Ureter (tissue), 1 donor: ENCODE results near the gene TBC1D22A. TPM values are rescaled to one million over a fixed set of nuclear protein-coding genes. Genes with fewer than 3 reads are reported as not detected.
"Not testable (repeated sequence)": the region's sequence is repeated elsewhere in the genome, so short reads cannot be mapped to it uniquely, and the experiment has no call there.

Source experiments
- DNase-seq: peaks from one replicate; pipeline ENCODE4 v3.0.0-alpha.2; 2020; ENCODE audit warnings: low spot score
- total RNA-seq: library from RNA; stranded (reverse); gene quantifications from one replicate; pipeline ENCODE4 v1.2.4, GENCODE V29; 2023
- donor health status: DM: yes; HTN: yes; CAD: no.

Gene TBC1D22A
- total RNA-seq, 1 donor from 2014 or later, result 32.6 TPM

DNA sequence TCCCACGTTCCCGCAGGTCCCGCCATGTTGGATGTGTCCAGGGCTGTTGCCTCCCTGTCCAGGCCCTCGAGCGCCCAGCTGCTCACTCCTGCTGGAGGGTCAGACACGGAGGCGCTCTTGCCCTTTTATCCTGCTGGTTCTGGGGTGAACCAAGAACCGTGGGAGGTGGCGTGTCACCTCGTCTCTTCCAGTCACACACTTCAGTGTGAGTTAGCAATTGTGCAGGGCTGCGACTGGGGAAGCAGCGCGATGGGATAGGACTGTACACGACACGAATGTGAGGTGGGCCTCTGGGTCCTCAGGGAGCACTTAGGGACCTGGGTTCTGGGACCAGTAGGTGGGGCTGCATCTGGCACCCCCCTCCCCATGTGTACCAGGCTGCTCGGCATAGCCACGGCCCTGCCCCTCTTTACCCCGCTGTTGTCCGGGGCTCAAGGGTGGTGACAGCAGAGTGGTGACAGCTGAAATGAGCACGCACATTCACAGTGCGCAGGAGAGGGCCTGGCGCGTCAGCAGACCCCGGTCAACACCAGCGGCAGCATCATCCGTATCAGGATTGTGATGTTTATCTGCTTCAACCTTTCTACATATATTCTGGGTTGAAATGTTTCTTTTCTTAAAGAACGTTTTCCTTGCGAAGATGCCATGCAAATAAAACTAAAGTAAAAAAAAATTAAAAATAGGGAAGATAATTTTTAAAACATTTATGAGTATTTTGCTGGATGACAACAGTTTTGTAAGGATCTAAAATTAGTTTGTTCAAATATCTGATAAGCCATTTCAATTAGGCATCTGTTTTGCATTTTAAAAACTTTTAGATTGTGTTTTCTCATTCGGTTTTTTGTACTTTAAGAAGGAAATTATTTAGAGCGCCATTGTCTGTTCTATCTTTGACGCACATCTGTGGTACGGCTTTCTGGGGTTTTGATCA is 210.7 kb downstream of the TBC1D22A start:
- DNase-seq, result no peak

GRCh38 chr22:46974077-46974476 is 211.6 kb downstream of the TBC1D22A start:
- DNase-seq, result no peak

- DNase-seq, result no peak
Observed at GRCh38 chr22:46974631-46975585, 212.5 kb downstream of the TBC1D22A start.

DNA sequence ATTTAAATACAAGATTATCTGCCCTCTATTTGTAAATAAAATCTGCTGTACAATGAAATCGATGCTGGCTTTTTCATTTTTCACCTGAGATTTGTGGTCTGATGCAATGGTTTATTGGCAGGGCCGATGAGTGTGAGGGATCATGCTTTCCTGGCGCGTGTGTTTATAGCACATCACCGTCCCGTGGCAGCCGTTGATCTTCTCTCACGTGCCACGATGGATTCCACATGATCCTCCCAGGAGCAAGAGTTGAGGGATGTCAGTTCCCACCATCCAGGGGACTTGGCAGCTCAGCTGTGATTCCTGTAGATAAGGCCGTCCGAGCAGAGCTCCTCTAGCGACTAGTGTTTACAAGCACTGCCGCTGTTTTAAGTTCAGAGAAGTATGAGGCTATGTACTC is 213.7 kb downstream of the TBC1D22A start:
- no peak for DNase-seq

- no peak for DNase-seq
Observed at GRCh38 chr22:46976598-46976997, 214.1 kb downstream of the TBC1D22A start.

- DNase-seq, result no peak
Observed at GRCh38 chr22:46977656-46978343, 215.3 kb downstream of the TBC1D22A start.

DNA sequence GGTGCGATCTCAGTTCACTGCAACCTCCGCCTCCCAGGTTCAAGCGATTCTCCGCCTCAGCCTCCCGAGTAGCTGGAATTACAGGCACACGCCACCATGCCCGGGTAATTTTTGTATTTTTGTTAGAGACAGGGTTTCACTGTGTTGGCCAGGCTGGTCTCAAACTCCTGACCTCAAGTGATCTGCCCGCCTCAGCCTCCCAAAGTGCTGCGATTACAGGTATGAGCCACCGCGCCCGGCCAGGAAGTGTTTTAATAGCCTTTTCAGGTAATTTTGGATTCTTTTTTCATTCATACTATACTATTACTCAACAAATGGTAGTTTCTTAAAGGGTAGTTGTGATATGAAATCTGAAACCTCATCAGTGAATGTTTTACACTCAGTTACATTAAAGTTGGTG is 216.2 kb downstream of the TBC1D22A start:
- not testable (repeated sequence) for DNase-seq

- no peak for DNase-seq
Observed at GRCh38 chr22:46979506-46979905, 217.1 kb downstream of the TBC1D22A start.

- DNase-seq, result no peak
Observed at GRCh38 chr22:46980392-46980791, 217.9 kb downstream of the TBC1D22A start.

- no peak for DNase-seq
Observed at GRCh38 chr22:46982635-46983034, 220.2 kb downstream of the TBC1D22A start.

DNA sequence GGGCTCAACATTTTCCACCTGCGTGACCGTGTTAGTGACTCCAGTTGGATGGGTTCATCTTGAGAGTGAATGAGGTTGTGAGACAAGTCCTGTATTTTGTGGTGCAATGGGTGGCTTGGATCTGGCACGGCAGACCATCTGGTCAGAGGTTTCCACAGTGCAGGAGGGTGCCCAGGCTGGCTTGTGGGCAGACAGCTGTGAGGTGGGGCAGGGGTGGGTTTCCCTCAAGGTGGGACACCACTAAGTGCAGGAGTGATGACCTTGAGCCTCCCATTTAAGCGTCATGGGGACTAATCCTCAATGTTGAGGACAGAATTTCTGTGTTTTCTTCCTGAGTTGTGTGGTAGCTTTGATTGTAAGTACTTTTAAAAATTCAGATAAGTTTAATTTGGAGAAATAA is 220.6 kb downstream of the TBC1D22A start:
- no peak for DNase-seq

GRCh38 chr22:46984751-46985506 is 222.5 kb downstream of the TBC1D22A start:
- DNase-seq, result no peak

DNA sequence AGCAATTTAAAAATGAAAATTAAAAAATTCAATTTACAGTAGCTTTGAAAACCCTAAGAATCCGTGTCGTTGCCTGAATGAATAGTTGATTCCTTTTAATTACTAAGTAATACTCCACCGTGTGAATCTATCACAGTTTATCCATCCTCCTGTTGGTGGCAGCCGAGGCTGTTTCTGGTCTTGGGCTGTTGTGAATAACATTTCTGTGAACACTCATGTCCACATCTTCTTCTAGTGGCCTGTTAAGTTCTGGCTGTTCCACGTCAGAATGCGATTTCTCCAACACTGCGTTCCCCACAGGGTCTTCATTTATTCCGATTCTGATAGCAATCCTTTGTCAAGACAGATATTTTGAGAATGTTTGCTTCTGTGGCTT is 223.0 kb downstream of the TBC1D22A start:
- no peak for DNase-seq

- no peak for DNase-seq
Observed at GRCh38 chr22:46986788-46987187, 224.3 kb downstream of the TBC1D22A start.

DNA sequence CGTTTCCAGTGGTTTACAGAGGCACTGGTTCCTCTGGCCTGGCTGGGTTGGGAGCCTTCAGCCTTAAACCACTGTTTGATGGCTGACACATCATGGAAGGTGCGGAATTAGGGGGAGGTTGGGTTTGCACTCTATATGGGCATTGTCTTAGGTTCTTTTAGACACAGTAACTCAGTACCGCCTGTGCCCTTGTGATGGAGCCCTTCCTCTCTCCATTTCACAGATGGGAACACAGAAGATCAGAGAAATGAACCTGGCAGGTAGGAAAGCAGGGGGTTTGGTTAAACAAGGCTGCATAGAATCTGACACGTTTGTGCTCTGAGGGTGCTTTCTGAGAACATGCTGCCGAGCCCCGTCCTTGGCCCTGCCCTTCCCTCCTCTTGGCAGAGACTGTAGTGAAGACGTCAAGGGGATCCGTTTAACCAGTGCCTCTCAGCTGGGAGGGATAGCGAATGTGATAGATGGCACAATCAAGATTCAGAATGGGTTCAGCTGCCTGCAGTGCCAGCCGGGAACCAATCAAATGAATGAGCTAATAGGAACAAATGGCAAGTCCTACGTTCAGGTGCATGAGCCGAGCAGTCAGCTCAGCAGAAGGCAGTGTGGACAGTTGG is 228.6 kb downstream of the TBC1D22A start:
- no peak for DNase-seq

- DNase-seq, result no peak
Observed at GRCh38 chr22:46991666-46992065, 229.2 kb downstream of the TBC1D22A start.

DNA sequence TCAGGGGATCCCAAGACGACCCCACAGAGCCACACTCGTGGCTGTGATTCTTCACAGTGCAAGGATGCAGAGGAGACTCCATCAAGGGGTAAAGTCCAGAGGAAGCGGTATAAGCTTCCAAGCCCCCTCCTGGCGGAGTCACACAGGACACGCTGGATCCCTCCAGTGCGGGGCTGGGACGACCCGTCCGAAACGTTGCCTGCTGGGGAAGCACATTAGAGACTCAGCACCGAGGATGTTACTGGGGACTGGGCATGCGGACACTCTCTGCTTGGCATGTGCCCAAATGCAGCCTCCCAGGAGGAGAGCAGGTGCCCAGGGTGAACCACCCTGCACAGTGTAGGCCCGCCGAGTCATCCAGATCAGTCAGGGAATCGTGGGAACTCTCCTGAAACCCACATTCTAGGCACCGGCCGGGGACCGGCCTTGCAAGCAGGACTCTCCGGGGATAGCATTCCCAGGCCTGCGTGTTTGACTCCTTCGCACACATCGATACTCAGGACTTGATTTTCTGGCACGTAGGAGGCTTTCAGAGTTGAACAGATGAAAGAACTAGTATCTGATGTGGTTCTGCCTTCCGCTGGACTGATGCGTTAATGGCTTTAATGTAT is 229.8 kb downstream of the TBC1D22A start:
- no peak for DNase-seq

DNA sequence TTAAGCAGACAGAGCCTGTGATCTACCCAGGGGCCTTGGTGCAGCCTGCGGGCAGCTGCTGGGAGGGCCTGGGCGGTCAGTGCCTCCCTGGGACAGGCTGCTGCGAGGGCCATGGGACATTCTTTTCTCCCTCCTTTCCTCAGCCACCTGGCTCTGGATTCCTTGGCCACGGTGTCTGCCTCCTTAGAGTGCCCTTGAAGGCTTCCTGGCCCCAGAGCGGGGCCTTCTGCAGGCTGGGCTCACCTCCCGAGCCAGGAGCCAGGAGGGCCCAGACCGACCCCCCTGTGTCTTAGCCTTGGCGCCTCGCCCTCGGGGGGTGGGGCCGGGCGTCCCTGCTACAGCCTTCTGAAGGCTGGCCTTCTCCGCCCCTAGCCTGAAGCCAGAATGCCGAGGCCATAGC is 231.2 kb downstream of the TBC1D22A start:
- DNase-seq, result no peak

DNA sequence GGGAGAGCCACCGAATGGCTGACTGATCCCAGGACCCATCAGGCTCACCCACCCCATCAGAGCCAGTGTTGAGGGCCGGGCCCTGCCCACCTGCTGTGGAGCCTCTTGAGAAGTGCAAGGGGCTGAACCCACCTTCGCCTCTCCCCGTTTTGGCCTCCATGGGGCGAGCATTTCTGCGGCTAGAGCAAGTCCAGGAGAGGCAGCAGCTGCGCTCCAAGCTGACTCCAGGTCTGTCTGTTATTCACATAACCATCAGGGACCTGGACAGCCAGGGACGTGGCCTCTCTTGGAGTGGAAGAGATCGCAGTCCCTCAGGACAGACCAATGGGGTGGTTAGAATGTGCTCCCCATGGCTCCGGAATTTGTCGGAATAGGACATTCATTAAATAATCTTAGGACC is 231.8 kb downstream of the TBC1D22A start:
- no peak for DNase-seq

DNA sequence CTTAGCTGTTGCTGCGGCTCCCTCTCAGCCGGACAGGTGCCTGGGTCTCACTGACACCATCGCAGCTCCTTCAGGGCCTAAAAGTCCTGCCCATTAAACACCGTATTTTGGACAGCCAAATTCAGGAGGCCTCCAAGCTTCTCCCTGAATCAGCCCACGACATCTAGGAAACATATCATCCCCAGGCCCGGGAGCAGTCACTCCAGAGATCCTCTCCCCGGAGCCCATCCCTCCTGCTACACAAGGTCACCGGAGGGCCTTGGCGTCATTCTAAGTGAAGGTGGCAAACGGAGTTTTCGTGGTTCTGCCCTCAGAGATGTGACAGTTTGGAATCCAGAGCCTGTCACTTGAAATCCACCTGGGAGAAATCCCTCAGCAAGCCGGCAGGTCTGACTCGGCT is 232.5 kb downstream of the TBC1D22A start:
- DNase-seq, result no peak
